Activated CD4-positive, alpha-beta T cell treated with anti-CD3 and anti-CD28 coated beads for 36 hours (primary cell): ENCODE measurements around the gene SLC27A5. TPM values are rescaled to one million over a fixed set of nuclear protein-coding genes. Genes with fewer than 3 reads are reported as not detected.
"Not testable (repeated sequence)": the region's sequence is repeated elsewhere in the genome, so short reads cannot be mapped to it uniquely, and the experiment has no call there.

Experiments used
- ATAC-seq: fragments of 200-7000 bp; cut with Tn5 transposase; one replicate; pipeline ENCODE4 v1.10.0; 2021; ENCODE audit warnings: mild to moderate bottlenecking, moderate library complexity
- CTCF ChIA-PET: fragments of 350-600 bp; sonication (Branson Sonifier 250); formaldehyde crosslinking; loops from one replicate; lab custom pipeline; 2021; ENCODE audit warnings: antibody characterized with exemption; lab: Charles Lee
- POLR2A ChIA-PET: fragments of 350-600 bp; sonication (Branson Sonifier 250); formaldehyde crosslinking; loops from one replicate; lab custom pipeline; 2021; ENCODE audit warnings: antibody characterized with exemption, inconsistent platforms; lab: Charles Lee
- DNase-seq: peaks from one replicate; pipeline ENCODE4 v3.0.0-alpha.2; 2020
- H3K27ac Mint-ChIP-seq: one replicate; pipeline ENCODE4 v1.8.0; 2021; ENCODE audit warnings: mixed read lengths
- H3K27me3 Mint-ChIP-seq: one replicate; pipeline ENCODE4 v1.8.0; 2021; ENCODE audit warnings: mixed read lengths
- H3K36me3 Mint-ChIP-seq: one replicate; pipeline ENCODE4 v1.8.0; 2021; ENCODE audit warnings: low read depth, mixed read lengths
- H3K4me1 Mint-ChIP-seq: one replicate; pipeline ENCODE4 v1.8.0; 2021; ENCODE audit warnings: mixed read lengths
- H3K4me3 Mint-ChIP-seq: one replicate; pipeline ENCODE4 v1.8.0; 2021; ENCODE audit warnings: mild to moderate bottlenecking, moderate library complexity, mixed read lengths
- H3K9me3 Mint-ChIP-seq: one replicate; pipeline ENCODE4 v1.8.0; 2021; ENCODE audit warnings: low read depth, mixed read lengths
- intact Hi-C, 2 experiments: fragments of 100-400 bp; cut with DNase I in 1 of 2; cut with micrococcal nuclease in 1 of 2; formaldehyde crosslinking; loops; one replicate each; pipeline versions ENCODE4 v1.14.2 to v1.15.1; 2022 to 2024; cut with DNase I, micrococcal nuclease
- total RNA-seq, 2 experiments: library from RNA; stranded (reverse); gene quantifications; one replicate each; pipeline ENCODE4 v1.2.3, GENCODE V29; 2021

The SLC27A5 gene
- total RNA-seq, 2 experiments from 2014 or later, result 8.9 to 19.5 TPM

DNA sequence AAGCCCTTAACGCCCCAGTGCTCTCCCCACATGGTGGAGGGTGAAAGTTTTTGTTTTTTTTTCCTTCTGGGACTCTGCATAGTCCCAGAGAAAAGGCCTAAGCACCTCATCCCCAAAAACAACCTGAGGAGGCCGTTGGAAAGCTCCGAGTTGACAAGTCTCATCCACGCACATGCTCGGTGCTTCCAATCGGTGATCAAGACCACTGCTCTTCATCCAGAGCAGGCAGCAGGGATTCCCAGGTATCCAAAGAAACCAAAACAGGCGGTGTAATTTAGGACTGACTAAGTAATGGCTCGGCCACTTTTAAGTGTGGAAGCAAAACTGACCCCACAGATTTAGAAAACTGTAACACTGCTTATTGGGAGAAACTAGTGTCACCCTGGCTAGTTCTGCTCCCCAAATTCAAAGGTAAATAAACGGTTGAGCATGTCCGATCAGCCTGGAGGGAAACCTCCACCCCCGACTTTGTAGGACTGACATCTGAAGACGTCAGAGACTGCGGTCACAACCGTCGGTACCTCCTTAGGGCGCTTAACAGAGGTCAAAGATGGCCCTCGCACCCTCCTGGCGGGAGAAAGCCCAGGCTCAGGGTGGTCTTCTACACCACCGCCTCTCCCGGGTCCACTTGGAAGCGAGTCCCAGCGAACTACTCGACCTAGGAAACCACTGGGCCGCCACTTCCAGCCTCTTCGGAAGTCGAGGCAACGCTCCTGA, 36.6 kb downstream of the SLC27A5 start:
- ATAC-seq (peak; percentile 2), DNase-seq (no peak)
- ChIA-PET POLR2A (interaction anchor here (0.7 to 1.0 kb wide), 4 partner anchors 14 to 45 kb away, joined by 3 to 7 read pairs (median 3); partner anchors contain the start of genes ZBTB45 and ZNF132), CTCF (interaction anchor here (0.7 kb wide), 1 partner anchor 166 kb away, joined by 4 read pairs; no protein-coding TSS in a partner anchor)
- Mint-ChIP-seq H3K4me3 (peak overlapping the region; percentile 83), H3K27me3 (no peaks in the 10 kb centered on the region), H3K36me3 (peaks cover 4% of the 10 kb centered on the region), H3K27ac (peak overlapping the region; percentile 96), H3K4me1 (peaks cover 14% of the 10 kb centered on the region), H3K9me3 (no peaks in the 10 kb centered on the region)
- intact Hi-C loops, result loop anchor here (1.0 to 5.0 kb wide), 10 partner anchors 8 to 170 kb away; partner anchors contain the start of genes ERVK3-1 (in 1 of the 2), RPS5 (in 1 of the 2), ZBTB45 (in 1 of the 2) and ZNF324 (in 1 of the 2)

DNA sequence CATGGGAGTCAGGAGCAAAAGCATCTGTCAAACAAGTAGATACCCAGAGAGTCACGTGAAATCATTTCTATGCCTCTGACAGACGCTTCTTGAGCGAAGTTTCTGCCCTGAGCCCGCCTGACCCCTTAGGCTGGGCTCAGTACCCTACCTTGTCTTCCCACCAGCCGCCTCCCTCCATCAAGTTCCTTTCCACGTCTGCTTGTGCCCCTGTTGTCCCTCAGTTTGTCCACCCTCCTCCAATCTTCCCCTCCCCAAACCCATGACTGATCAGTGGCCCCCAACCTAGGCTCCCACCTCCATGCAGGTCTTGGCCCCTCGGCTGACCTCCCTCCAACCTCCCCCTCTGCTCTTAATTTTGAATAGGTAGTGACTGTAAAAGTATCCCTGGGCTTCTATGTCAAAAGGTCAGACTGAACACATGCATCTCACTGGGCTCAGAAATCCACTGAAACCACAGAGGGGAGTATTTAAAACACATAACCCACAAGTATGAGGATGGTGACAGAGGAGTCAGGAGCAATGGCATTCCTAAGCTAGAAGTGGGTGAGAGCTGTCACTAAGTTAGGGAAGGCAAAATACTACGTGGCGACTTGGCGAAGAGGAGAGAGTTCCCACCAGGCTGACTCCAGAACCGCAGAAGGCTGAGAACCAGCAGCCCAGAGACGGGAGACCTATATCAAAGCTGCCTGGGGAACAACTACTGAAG, 37.3 kb downstream of the SLC27A5 start:
- no peak for DNase-seq
- intact Hi-C loops, result loop anchor here in 1 of 2 experiments (2.0 kb wide), 1 partner anchor 14 kb away; no protein-coding TSS in a partner anchor
- CTCF ChIA-PET, result interaction anchor here (0.7 kb wide), 1 partner anchor 166 kb away, joined by 4 read pairs; no protein-coding TSS in a partner anchor
- peaks cover 14% of the 10 kb centered on the region for H3K4me1 Mint-ChIP-seq
- POLR2A ChIA-PET, result no interaction called here
- peak overlapping the region; percentile 11 for H3K4me3 Mint-ChIP-seq
- peak overlapping the region; percentile 51 for H3K27ac Mint-ChIP-seq
- H3K9me3 Mint-ChIP-seq, result no peaks in the 10 kb centered on the region
- peaks cover 7% of the 10 kb centered on the region for H3K36me3 Mint-ChIP-seq
- no peak for ATAC-seq
- H3K27me3 Mint-ChIP-seq, result no peaks in the 10 kb centered on the region

DNA sequence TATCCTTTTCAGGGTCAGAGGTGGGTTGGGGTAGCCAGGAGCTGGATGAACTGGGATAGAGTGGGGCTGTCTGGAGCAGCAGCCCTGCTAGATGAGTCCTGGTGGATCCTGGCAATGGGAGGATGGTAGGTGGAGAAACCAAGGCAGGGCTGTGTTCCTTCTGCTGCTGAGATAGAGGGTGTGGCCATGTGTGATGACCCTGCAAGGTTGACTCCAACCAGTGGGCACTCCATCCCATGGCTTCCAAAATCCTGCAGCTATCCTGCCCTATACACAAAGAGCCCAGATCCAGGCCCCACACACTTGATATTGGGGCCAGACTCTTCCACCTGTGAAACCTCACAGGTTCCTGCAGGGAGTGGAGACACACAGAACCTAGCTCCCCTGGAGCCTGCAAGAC, 38.0 kb downstream of the SLC27A5 start:
- ChIA-PET POLR2A (no interaction called here), CTCF (no interaction called here)
- Mint-ChIP-seq H3K27me3 (no peaks in the 10 kb centered on the region), H3K4me3 (no peak overlapping the region), H3K9me3 (no peaks in the 10 kb centered on the region), H3K4me1 (peaks cover 17% of the 10 kb centered on the region), H3K36me3 (peaks cover 5% of the 10 kb centered on the region), H3K27ac (no peak overlapping the region)
- intact Hi-C loops, result loop anchor here in 1 of 2 experiments (2.0 kb wide), 1 partner anchor 15 kb away; no protein-coding TSS in a partner anchor
- ATAC-seq (no peak), DNase-seq (no peak)

DNA sequence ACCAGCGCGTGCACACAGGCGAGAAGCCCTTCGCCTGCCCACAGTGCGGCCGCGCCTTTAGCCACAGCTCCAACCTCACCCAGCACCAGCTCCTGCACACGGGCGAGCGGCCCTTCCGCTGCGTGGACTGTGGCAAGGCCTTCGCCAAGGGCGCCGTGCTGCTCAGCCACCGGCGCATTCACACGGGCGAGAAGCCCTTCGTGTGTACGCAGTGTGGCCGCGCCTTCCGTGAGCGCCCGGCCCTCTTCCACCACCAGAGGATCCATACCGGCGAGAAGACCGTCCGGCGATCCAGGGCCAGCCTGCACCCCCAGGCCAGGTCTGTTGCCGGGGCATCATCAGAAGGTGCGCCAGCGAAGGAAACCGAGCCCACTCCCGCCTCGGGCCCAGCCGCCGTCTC, 40.1 kb downstream of the SLC27A5 start:
- Mint-ChIP-seq H3K4me3 (no peak overlapping the region), H3K4me1 (peaks cover 27% of the 10 kb centered on the region)

DNA sequence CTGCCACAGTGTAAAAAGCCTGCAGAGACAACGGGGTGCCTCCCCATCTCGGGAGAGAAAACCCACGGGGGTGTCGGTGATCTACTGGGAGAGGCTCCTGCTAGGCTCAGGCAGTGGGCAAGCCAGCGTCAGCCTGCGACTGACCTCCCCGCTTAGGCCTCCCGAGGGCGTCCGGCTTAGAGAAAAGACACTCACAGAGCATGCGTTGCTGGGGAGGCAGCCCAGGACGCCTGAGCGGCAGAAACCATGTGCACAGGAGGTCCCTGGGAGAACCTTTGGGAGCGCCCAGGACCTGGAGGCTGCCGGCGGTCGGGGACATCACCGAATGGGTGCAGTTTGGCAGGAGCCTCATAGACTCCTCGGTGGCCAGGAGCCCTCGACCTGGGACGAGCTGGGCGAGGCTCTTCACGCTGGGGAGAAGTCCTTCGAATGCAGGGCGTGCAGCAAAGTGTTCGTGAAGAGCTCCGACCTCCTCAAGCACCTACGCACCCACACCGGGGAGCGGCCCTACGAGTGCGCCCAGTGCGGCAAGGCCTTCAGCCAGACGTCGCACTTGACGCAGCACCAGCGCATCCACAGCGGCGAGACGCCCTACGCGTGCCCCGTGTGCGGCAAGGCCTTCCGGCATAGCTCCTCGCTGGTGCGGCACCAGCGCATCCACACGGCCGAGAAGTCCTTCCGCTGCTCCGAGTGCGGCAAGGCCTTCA, 40.8 kb downstream of the SLC27A5 start:
- ATAC-seq, POLR2A ChIA-PET, CTCF ChIA-PET, H3K9me3 Mint-ChIP-seq, H3K27ac Mint-ChIP-seq, H3K27me3 Mint-ChIP-seq, H3K4me3 Mint-ChIP-seq, intact Hi-C loops, DNase-seq, H3K36me3 Mint-ChIP-seq: not testable (repeated sequence)
- H3K4me1 Mint-ChIP-seq, result peaks cover 30% of the 10 kb centered on the region

More for the DNA sequence above, 40.1 kb downstream of the SLC27A5 start:
- ChIA-PET POLR2A (no interaction called here), CTCF (interaction anchor here (0.5 kb wide), 1 partner anchor 627 kb away, joined by 3 read pairs; no protein-coding TSS in a partner anchor)
- no peak overlapping the region for H3K27ac Mint-ChIP-seq
- intact Hi-C loops, result no loop called here
- peaks cover 8% of the 10 kb centered on the region for H3K36me3 Mint-ChIP-seq
- no peaks in the 10 kb centered on the region for H3K9me3 Mint-ChIP-seq
- no peaks in the 10 kb centered on the region for H3K27me3 Mint-ChIP-seq
- ATAC-seq (no peak), DNase-seq (no peak)

DNA sequence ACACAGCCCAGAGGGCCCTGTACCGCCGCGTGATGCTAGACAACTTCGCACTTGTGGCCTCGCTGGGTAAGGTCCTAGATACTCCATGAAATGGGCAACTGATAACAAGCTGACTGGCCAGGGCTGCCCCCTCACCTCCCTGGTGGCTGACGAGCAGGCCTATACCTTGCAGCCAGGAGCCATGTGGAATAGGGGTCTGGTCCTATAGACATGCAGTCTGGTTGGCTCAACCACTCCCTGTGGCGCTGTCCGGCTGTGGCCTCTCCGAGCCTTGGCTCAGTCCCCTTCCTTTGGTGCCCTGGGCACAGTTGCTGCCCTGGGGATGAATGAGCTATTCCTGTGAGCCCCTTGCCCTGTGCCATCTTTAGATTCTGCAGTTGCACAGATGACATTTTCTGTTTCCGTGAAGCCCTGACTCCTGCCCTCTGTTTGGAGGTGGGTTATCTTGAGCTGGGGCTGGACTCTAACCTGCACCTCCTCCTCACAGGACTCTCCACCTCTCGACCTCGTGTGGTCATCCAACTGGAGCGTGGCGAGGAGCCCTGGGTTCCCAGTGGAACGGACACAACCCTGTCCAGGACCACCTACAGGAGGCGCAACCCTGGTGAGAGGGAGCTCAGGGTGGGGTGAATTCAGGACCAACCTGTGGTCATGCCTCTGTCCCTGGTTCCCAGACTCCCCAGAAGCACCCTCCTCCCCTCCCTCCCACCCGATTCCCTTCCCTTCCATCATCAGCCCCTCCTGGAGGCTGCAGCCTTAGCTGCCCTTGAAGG, 42.4 kb downstream of the SLC27A5 start:
- DNase-seq, result no peak
- ChIA-PET POLR2A (interaction anchor here (1.0 kb wide), 1 partner anchor 110 kb away, joined by 3 read pairs; no protein-coding TSS in a partner anchor), CTCF (interaction anchor here (0.6 kb wide), 1 partner anchor 21 kb away, joined by 3 read pairs; no protein-coding TSS in a partner anchor)
- H3K36me3 Mint-ChIP-seq, result peaks cover 8% of the 10 kb centered on the region
- H3K27me3 Mint-ChIP-seq, result peaks cover 2% of the 10 kb centered on the region
- H3K4me3 Mint-ChIP-seq, result peak overlapping the region; percentile 86
- ATAC-seq, result no peak
- H3K27ac Mint-ChIP-seq, result no peak overlapping the region
- H3K4me1 Mint-ChIP-seq, result peaks cover 23% of the 10 kb centered on the region
- H3K9me3 Mint-ChIP-seq, result no peaks in the 10 kb centered on the region
- intact Hi-C loops, result no loop called here

DNA sequence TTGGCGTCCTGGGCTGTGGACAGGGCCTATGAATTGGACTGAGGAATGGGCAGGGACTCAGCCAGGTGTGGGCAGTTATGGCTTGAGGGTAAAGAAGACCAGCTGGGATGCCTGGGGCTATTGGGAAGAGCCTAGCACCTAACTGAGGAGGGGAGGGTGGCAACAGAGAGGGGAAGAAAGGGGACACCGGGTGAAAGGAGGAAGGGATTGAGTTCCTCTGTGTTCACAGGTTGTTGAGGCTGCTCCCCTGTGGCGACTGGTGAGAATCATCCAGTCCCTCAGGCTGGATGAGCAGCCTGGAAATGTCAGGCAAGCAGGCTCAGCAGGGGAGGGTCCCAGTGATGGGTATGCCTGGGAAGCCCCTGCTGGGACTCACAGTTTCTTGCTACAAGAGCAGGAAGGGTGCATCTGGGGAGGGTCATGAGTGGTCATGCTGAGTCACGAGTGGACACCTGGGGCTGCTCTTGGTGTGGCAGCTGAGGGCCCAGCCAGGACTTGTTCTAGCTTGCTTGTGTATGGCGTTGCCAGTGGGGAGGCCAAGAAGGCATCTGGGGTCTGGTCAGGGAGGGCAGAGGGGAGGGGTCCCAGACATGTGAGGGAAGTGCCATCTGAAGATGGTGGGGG, 43.5 kb downstream of the SLC27A5 start:
- CTCF ChIA-PET, result interaction anchor here (0.7 kb wide), 1 partner anchor 96 kb away, joined by 3 read pairs; no protein-coding TSS in a partner anchor
- H3K4me1 Mint-ChIP-seq, result peaks cover 22% of the 10 kb centered on the region
- no peaks in the 10 kb centered on the region for H3K9me3 Mint-ChIP-seq
- ATAC-seq, result no peak
- intact Hi-C loops, result no loop called here
- H3K4me3 Mint-ChIP-seq, result peak overlapping the region; percentile 86
- no peak for DNase-seq
- peaks cover 2% of the 10 kb centered on the region for H3K27me3 Mint-ChIP-seq
- peak overlapping the region; percentile 47 for H3K27ac Mint-ChIP-seq
- H3K36me3 Mint-ChIP-seq, result peaks cover 10% of the 10 kb centered on the region
- POLR2A ChIA-PET, result no interaction called here

DNA sequence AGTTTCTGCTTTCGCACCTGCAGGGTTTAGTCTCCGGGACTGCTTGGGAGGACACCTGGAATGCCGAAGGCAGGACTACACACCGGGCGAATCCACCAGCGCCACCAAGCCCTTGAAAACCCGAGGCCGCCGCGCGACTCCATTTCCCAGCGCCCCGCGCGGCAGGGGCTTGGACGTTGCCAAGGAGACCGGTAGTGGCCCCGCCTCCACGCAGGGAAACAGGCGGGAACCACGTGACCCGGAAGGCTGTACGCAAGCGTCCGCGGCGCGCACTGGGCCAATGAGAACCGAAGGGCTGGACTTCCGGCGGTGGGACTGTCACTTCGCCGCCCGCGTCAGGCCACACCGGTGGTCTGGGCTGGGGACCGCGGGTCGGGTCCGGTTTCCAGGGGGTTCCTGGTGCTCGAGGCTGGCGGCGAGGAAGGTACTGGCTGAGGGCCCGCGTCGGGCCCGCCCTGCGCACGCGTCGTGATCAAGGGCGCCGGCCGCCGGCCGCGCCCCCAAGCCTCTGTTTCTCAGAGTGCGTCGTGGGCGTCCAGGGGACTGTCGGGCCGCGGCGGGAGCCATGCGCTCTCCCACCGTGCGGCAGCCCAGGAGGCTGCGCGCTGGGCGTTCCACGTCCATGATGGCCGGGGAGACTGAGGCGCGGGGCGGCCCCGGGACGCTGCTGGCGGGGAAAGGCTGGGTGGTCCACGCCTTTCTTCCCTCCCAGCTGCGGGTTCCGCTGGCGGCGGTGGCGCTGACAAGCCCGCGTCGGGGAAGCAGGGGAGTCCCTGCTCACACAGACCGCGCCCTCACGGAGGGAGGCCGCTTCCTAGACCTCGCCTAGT, 44.8 kb downstream of the SLC27A5 start, which contains the start of gene ZNF324:
Gene ZNF324 (plus strand): TSS at position 321 of the 830 bp plus-strand sequence. CDS start 2,106 bp downstream, outside the sequence.
- CTCF ChIA-PET, result no interaction called here
- ATAC-seq (peak; percentile 98), DNase-seq (peak; percentile 99)
- Mint-ChIP-seq H3K9me3 (no peaks in the 10 kb centered on the region), H3K4me3 (peak within 1 kb of the TSS; percentile 86), H3K36me3 (peaks cover 8% of the 10 kb centered on the region), H3K27me3 (peaks cover 2% of the 10 kb centered on the region), H3K4me1 (peaks cover 22% of the 10 kb centered on the region), H3K27ac (peak within 1 kb of the TSS; percentile 47)
- intact Hi-C loops, result loop anchor here (1.0 to 2.0 kb wide), 17 partner anchors 8 to 189 kb away; partner anchors contain the start of genes ZNF132 (in 2 of the 2), ZNF324B (in 2 of the 2), ZNF584 (in 2 of the 2) and CHMP2A (in 1 of the 2)
- POLR2A ChIA-PET, result interaction anchor here (0.7 kb wide), 1 partner anchor 16 kb away, joined by 3 read pairs; the partner anchor contains the start of gene ZNF324B

DNA sequence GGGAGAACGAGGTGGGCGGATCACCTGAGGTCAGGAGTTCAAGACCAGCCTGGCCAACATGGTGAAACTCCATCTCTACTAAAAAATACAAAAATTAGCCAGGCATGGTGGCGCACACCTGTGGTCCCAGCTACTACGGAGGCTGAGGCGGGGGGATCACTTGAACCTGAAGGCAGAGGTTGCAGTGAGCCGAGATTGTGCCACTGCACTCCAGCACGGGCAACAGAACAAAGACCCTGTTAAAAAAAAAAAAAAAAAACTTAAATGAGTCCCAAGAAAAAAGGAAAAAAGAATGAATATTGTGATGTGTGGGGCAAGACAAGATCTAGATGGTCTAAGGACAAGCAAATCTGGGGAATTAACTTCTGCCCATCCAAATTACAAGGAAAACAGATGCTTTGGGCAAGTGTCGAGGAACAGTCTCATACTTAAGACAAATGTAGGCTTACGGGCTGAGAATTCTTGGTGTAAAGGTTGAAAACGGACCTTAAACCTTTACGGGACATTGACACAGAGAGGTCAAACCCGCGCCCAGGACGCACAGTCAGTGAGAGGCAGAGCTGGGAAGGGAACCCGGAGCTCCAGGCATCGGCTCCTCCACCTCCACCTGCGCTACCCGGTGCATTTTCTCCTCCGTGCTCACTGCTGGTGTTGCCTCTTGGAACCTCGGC, 45.6 kb downstream of the SLC27A5 start:
- Mint-ChIP-seq H3K36me3 (peaks cover 8% of the 10 kb centered on the region), H3K9me3 (no peaks in the 10 kb centered on the region), H3K4me1 (peaks cover 22% of the 10 kb centered on the region), H3K4me3 (peak overlapping the region; percentile 86), H3K27me3 (peaks cover 2% of the 10 kb centered on the region), H3K27ac (no peak overlapping the region)
- ATAC-seq (peak; percentile 17), DNase-seq (no peak)
- ChIA-PET CTCF (no interaction called here), POLR2A (interaction anchor here (0.7 kb wide), 1 partner anchor 15 kb away, joined by 3 read pairs; the partner anchor contains the start of gene ZNF324B)
- intact Hi-C loops, result loop anchor here (1.0 to 2.0 kb wide), 13 partner anchors 9 to 188 kb away; partner anchors contain the start of genes ZNF584 (in 2 of the 2), CHMP2A (in 1 of the 2), ERVK3-1 (in 1 of the 2) and MZF1 (in 1 of the 2)
